Cardiac fibroblast (primary cell): ENCODE measurements around the gene CD82.
"Not testable (repeated sequence)": the region's sequence is repeated elsewhere in the genome, so short reads cannot be mapped to it uniquely, and the experiment has no call there.

Experiments
- DNase-seq, 2 donors: peaks; one replicate each; pipeline versions ENCODE4 v3.0.0 to v3.0.0-alpha.2; 2010; ENCODE audit warnings: low read depth in 2 of 2
- H3K4me3 ChIP-seq, 2 donors: replicated peaks in 1 of 2; 1 replicate in 1 of 2; 2 replicates in 1 of 2; pipeline ENCODE4 v1.5.1; 2011; ENCODE audit warnings: low read depth in 2 of 2, low read length in 2 of 2, mild to moderate bottlenecking in 2 of 2, moderate library complexity in 1 of 2
- CTCF ChIP-seq: IDR thresholded peaks from one replicate; pipeline ENCODE4 v1.5.1; 2011; ENCODE audit warnings: low read depth, mild to moderate bottlenecking, low read length, inconsistent platforms

CD82 gene

GRCh38 chr11:44555031-44555800, 10.2 kb upstream of the CD82 start:
- DNase-seq: no peak
- no peak for TF ChIP-seq CTCF
- no peak overlapping the region for H3K4me3 ChIP-seq

GRCh38 chr11:44556735-44557409, 8.6 kb upstream of the CD82 start:
- H3K4me3 ChIP-seq: no peak overlapping the region
- peak; percentile 75 for TF ChIP-seq CTCF
- DNase-seq: peak; percentile 73 to 78

GRCh38 chr11:44557464-44557863, 8.0 kb upstream of the CD82 start:
- DNase-seq: no peak
- no peak for TF ChIP-seq CTCF
- no peak overlapping the region for H3K4me3 ChIP-seq

- no peak for DNase-seq
- no peak overlapping the region for H3K4me3 ChIP-seq
- TF ChIP-seq CTCF: no peak
Observed at GRCh38 chr11:44559207-44559939, 6.1 kb upstream of the CD82 start.

- not testable (repeated sequence) for DNase-seq, H3K4me3 ChIP-seq
Observed at GRCh38 chr11:44559940-44560300, 5.5 kb upstream of the CD82 start.

- no peak overlapping the region for H3K4me3 ChIP-seq
- TF ChIP-seq CTCF: no peak
- peak in 1 of 2 donors; percentile 52 for DNase-seq
Observed at GRCh38 chr11:44561275-44561805, 4.1 kb upstream of the CD82 start.
